ENCODE results near the gene DNHD1.

- TF ChIP-seq CTCF (IDR thresholded peaks at IDR 0.05), result no peak
- no peak for TF ChIP-seq EP300 (IDR thresholded peaks at IDR 0.05)
- TF ChIP-seq POLR2A (IDR thresholded peaks at IDR 0.05), result no peak
Observed at GRCh38 chr11:6611092-6611962, 114.2 kb downstream of the DNHD1 start.

Measured in stomach (tissue), 4 donors.